LNCaP clone FGC (cell line): ENCODE results near the gene LY6G5C.

ENCODE experiments used
- DNase-seq: peaks from one replicate; pipeline ENCODE4 v3.0.0-alpha.2; 2011; ENCODE audit warnings: low read depth
- H3K4me3 ChIP-seq: 2 replicates; pipeline ENCODE4 v1.5.1; 2011; ENCODE audit warnings: mild to moderate bottlenecking, low read depth, low read length, control low read depth
- TF ChIP-seq, protein P1 (sequence below): IDR thresholded peaks from 2 replicates; pipeline ENCODE4 v1.5.1; 2012; ENCODE audit warnings: mild to moderate bottlenecking; ENCODE audit not compliant: control insufficient read depth, insufficient read depth; ENCODE audit errors: extremely low read depth

Gene LY6G5C

DNA sequence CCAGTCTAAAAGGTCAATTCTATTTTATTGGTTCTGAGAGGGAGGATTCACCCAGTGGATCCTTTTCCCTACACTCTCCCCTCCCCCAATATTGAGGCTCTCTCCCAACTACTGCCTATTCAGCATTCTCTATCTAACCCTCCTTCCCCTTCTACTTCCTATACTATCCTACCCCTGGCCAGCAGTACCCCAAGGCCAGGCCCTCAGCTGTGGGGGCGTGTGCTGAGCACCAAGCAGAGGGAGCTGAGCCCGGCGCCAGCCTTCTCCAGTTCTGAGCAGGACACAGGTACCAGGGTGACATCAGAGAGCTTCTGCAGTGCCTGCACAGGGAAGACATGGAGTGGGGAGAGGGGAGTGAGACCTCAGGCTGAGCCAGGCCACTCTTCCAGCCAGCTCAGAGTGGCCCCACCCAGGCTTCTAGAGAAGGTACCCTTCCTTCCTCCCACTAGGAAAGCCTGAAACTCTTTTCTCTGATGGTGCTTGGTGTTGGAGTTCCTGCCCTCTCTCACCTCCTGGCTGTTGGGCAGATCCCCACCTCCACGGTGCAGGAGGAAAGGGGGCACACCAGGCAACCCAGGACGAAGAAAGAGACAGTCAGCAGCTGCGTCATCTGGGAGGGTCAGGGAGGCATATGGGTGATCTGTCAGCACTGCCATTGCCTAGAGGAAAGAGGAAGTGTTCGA is 46.3 kb upstream of the LY6G5C start:
- TF ChIP-seq, protein P1, sequence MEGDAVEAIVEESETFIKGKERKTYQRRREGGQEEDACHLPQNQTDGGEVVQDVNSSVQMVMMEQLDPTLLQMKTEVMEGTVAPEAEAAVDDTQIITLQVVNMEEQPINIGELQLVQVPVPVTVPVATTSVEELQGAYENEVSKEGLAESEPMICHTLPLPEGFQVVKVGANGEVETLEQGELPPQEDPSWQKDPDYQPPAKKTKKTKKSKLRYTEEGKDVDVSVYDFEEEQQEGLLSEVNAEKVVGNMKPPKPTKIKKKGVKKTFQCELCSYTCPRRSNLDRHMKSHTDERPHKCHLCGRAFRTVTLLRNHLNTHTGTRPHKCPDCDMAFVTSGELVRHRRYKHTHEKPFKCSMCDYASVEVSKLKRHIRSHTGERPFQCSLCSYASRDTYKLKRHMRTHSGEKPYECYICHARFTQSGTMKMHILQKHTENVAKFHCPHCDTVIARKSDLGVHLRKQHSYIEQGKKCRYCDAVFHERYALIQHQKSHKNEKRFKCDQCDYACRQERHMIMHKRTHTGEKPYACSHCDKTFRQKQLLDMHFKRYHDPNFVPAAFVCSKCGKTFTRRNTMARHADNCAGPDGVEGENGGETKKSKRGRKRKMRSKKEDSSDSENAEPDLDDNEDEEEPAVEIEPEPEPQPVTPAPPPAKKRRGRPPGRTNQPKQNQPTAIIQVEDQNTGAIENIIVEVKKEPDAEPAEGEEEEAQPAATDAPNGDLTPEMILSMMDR: no peak
- no peak for DNase-seq

DNA sequence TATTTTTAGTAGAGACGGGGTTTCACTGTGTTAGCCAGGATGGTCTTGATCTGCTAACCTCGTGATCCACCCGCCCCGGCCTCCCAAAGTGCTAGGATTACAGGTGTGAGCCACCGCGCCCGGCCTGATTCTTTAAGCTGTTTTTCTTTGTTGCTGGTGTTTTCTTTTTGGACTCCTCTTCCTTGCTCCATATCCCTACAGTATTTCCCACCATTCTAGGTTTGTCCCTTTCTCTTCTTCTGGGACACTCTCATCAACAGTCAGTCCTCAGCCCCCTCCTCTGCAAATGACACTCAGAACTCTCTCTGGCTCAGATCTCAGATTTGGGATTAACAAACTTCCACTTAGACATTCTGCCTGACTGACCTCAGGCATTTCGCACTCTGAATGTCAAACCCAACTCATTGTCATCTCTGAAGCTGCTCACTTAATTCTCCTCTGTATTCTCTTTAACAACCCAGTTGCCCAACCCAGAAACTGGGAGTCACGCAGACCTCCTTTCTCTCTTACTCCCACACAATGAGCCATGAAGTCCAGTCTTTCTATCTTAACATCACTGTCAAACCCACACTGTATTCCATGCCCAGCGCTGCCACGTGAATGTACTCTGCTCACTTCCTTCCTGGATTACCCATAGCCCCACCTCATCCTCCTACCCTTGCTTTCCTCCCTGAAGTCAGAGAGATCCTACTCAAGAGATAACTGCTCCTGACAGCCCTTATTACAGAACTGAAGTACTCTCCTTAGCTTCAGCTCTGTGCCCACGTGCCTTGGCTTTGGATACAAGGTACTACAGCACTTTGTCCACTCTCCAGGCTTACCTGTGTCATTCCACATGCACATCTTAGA is 44.9 kb upstream of the LY6G5C start:
- TF ChIP-seq, protein P1: no peak
- DNase-seq: no peak
- no peak overlapping the region for H3K4me3 ChIP-seq

More for the DNA sequence above, 46.3 kb upstream of the LY6G5C start:
- no peak overlapping the region for H3K4me3 ChIP-seq

DNA sequence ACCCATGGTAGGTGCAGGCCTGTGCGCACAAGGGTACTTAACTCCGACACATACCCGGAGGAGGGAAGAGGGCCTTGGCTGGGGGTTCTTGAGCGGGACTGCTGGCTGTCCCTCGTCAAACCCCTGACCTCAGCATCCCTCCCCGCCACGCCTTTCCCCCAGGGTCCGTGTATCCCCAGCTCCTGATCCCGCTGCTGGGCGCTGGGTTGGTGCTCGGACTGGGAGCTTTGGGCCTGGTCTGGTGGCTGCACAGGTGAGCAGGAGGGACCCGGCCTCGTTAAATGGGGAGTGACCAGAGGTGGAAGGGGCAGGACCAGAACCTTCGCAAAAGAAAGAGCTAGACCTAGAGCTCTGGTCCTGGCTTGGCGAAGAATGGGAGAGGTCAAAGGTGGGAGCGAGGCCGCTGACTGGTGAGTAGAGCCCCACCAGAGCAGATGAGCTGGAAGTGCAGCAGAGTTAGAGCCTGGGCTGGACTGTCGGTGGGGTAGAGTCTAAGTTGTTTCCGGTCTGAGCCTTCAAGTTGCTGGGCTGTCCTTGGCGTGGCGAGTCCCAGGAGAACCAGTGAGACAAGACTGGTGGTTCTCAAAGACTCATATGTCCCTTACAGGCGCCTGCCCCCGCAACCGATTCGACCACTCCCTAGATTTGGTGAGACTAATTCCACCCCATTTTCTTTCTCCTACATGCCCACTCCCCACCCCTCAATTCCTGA is 43.3 kb upstream of the LY6G5C start:
- TF ChIP-seq, protein P1: no peak
- no peak overlapping the region for H3K4me3 ChIP-seq
- no peak for DNase-seq

DNA sequence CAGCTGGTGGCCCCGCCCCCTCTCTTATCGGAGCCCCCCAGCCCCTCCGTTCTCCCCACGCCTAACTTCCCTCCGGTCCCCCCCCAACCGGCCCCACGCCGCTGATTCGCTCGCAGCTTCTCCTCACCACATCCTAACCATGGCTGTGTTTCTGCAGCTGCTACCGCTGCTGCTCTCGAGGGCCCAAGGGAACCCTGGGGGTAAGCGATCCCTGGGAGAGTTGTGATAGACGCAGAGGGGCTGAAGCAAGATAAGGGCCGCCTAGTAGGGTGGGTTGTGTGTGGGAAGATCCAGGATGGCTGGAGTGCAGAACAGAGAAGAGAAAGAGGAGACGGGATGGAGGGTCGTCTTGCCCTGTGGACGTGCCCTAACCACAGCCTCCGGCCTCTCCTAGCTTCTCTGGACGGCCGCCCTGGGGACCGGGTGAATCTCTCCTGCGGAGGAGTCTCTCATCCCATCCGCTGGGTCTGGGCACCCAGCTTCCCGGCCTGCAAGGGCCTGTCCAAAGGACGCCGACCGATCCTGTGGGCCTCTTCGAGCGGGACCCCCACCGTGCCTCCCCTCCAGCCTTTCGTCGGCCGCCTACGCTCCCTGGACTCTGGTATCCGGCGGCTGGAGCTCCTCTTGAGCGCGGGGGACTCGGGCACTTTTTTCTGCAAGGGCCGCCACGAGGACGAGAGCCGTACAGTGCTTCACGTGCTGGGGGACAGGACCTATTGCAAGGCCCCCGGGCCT is 42.5 kb upstream of the LY6G5C start, which contains the start of gene MPIG6B:
MPIG6B (plus strand) TSS at position 129 of the 735 bp plus-strand sequence; CDS start at position 140, 11 bp downstream.
- no peak within 1 kb of the TSS for H3K4me3 ChIP-seq
- no peak for DNase-seq
- TF ChIP-seq, protein P1: no peak

DNA sequence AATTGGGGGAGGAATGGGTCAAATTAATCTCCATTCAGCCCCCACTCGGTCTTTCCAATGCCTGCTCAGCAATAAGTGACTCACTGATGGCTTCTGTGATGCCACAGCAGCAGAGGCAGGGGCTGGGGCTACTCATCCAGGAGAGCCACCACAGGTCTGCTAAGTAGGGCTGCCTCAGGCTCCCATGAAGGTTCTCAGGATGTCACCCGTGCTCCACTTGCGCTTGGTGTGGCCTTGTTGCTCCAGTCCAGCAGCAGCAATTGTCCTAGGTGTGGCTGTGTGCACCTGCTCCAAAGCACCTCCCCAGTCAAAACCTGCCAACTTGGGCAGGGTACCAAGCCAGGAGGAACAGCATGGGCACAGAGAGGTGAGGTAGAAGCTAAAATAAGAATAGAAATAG is 41.3 kb upstream of the LY6G5C start:
- TF ChIP-seq, protein P1: no peak
- DNase-seq: no peak
- H3K4me3 ChIP-seq: no peak overlapping the region

DNA sequence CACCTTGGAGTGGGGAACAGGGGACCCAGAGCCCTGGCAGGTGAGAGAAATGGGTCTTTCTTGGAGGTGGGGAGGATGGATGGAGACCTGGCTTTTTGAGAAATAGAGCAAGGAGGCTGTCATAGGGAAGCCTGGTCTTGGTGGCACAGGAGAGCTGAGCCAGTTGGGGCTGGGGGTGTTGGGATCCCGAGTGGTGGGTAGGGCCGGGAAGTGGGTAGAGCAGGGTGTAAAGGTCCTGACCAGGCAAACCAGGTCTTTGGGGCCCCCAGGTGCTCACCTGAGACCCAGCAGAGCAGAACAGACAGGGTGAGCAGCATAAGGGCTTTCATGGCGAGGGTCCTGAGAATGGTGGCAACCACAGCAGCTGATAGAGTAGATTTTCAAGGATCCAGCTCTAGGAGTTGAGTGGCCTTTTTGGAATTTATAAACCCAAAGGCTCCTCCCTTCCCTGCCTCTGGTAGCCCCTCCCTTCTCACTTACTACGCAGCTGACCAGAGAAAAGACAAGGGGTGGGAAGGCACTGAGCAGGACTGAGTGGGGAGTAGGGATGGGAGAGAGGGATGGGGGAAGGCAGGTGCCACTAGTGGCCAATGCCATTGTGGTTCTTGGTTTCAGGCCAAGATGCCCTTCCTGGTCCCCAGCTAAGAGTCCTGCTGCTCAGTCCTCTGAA is 40.6 kb upstream of the LY6G5C start, which contains the start of gene LY6G6C:
LY6G6C (minus strand) TSS at position 396 of the 670 bp plus-strand sequence; CDS start at position 329, 67 bp downstream.
- no peak for DNase-seq
- TF ChIP-seq, protein P1: no peak
- no peak within 1 kb of the TSS for H3K4me3 ChIP-seq
